Esophagus squamous epithelium (tissue), 4 donors: Measurements from ENCODE around the gene LSM6.

Source experiments
- POLR2A ChIP-seq, 4 donors: fragments of 450-650 bp; IDR thresholded peaks; one replicate each; pipeline ENCODE4 v1.6.1; 2017; ENCODE audit warnings: antibody characterized with exemption in 4 of 4, mild to moderate bottlenecking in 4 of 4, moderate library complexity in 3 of 4
- TF ChIP-seq, protein P1 (sequence below), 6 experiments: fragments of 450-650 bp in 4 of 6; fragments of 200-600 bp in 2 of 6; sonication (generic) in 2 of 6; IDR thresholded peaks; one replicate each; pipeline ENCODE4 v1.5.1; 2016 to 2019; ENCODE audit warnings: antibody characterized with exemption in 6 of 6, mild to moderate bottlenecking in 4 of 6, moderate library complexity in 4 of 6

DNA sequence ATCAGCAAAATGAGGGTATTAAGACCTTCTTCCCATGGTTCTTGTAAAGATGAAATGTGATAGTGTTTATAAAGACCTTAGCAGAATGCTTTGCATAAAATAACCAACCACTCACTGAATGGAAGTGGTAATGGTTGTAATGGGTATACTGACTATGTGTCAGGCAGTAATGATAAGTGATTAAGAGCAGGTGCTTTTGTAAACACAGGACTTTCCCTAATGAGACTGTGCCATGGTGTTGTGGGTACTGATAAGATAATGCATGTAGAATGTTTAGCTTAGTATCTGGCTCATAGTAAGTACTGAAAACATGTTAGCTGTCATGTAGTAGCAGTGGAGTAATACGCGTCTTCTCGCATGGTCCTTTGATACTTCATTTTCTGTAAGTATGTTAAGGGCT lies 6.9 kb downstream of the LSM6 start:
- TF ChIP-seq, protein P1, sequence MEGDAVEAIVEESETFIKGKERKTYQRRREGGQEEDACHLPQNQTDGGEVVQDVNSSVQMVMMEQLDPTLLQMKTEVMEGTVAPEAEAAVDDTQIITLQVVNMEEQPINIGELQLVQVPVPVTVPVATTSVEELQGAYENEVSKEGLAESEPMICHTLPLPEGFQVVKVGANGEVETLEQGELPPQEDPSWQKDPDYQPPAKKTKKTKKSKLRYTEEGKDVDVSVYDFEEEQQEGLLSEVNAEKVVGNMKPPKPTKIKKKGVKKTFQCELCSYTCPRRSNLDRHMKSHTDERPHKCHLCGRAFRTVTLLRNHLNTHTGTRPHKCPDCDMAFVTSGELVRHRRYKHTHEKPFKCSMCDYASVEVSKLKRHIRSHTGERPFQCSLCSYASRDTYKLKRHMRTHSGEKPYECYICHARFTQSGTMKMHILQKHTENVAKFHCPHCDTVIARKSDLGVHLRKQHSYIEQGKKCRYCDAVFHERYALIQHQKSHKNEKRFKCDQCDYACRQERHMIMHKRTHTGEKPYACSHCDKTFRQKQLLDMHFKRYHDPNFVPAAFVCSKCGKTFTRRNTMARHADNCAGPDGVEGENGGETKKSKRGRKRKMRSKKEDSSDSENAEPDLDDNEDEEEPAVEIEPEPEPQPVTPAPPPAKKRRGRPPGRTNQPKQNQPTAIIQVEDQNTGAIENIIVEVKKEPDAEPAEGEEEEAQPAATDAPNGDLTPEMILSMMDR (IDR thresholded peaks at IDR 0.05), result no peak
- TF ChIP-seq POLR2A (IDR thresholded peaks at IDR 0.05), result no peak
